PC-9 (cell line): ENCODE measurements around the gene COL8A2.

Experiments used
- EZH2 ChIP-seq: fragments of 200-600 bp; sonication (generic); IDR thresholded peaks from 2 replicates; pipeline ENCODE4 v1.8.0; 2017; ENCODE audit warnings: antibody characterized with exemption, low read depth
- TF ChIP-seq, protein P1 (sequence below): fragments of 200-600 bp; sonication (generic); conservative IDR thresholded peaks from 2 replicates; pipeline ENCODE4 v1.6.1; 2017; ENCODE audit warnings: mixed run types, antibody characterized with exemption, mild to moderate bottlenecking, moderate library complexity

DNA sequence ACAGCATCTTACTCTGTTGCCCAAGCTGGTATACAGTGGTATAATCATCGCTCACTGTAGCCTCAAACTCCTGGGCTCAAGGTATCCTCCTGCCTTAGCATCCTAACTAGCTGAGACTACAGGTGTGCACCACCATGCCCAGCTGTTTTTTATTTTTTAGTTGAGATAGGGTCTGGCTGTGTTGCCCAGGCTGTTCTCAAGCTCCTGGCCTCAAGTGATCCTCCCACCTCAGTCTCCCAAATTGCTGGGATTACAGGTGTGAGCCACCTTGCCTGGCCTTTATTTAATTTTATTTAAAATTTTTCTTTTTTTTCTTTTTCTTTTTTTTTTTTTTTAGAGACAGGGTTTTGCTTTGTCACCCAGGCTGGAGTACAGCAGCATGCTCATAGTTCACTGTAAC is 40.1 kb upstream of the COL8A2 start:
- TF ChIP-seq, protein P1, sequence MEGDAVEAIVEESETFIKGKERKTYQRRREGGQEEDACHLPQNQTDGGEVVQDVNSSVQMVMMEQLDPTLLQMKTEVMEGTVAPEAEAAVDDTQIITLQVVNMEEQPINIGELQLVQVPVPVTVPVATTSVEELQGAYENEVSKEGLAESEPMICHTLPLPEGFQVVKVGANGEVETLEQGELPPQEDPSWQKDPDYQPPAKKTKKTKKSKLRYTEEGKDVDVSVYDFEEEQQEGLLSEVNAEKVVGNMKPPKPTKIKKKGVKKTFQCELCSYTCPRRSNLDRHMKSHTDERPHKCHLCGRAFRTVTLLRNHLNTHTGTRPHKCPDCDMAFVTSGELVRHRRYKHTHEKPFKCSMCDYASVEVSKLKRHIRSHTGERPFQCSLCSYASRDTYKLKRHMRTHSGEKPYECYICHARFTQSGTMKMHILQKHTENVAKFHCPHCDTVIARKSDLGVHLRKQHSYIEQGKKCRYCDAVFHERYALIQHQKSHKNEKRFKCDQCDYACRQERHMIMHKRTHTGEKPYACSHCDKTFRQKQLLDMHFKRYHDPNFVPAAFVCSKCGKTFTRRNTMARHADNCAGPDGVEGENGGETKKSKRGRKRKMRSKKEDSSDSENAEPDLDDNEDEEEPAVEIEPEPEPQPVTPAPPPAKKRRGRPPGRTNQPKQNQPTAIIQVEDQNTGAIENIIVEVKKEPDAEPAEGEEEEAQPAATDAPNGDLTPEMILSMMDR = no peak
- no peak for TF ChIP-seq EZH2
